NCI-H146 treated with DMSO at 0.1 percent for 48 hours (cell line): Measurements from ENCODE around the gene NPAS3.

Experiments
- DNase-seq: peaks from one replicate; lab custom pipeline; 2025; ENCODE audit not compliant: unreplicated experiment; lab: John Stamatoyannopoulos, UW

NPAS3 gene

GRCh38 chr14:33505266-33505962 is 566.7 kb downstream of the NPAS3 start:
- DNase-seq, result no peak

- no peak for DNase-seq
These were observed 567.3 kb downstream of the NPAS3 start for GRCh38 chr14:33505963-33506329.

DNA sequence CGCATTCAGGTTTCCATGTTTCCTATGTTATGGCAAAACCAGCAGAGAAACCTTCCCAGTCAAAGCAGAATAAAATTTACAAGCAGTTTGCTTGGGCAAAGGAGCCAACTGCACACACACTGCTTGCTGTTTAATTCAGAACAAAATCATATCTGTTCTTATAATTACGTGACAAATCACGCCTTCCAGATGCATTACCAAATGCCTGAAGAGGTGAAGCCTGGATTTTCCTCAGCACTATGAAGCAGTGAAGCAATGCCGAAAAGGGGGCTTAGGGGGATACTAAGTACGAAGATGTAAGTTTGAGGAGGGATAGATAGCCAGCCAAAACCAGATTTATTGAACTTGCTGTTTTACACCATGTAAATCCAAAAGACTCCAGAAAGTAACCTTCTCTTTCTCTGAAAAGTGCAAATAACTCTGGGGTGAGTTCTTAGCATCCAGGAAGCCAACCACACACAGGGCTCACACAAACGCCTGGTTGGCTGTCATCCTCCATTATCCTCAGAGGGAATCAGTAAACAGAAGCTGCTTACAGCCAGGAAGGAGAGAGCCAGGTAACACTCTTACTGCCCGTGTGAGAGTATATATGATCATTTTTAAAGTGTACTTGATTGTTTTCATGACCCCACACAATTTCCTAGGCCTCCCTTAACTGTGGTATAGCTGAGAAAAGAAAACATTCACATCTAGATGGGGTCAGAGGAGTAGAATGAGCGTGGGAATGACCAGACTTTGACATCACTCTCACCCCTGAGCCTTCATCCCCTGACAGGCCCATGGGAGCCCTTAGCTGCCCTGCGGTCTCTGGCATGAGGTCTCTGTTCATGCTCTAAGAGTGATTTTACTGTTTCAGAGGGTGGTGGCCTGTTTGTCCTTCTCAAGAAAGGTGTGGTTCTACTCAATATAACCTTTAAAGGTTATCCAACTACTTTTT is 569.7 kb downstream of the NPAS3 start:
- DNase-seq, result no peak

DNA sequence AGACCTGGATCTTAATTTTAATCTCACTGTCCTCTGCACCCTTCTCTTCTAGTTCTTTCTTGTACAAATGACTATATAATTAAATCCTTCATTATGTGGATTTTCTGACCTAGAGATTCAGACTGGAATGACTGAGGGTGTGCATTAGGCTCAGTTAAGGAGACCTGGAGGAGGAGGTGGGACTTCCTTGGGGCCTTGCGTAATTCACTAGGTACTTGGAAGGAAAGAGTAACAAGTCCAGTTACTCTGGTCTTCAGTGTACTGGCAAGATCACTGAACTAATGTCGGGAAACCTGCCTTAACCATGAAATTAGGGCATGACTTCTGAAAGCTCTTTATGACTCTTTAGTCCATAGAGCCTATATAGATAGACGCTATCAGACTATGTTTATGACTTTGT is 570.8 kb downstream of the NPAS3 start:
- DNase-seq, result no peak

- DNase-seq, result no peak
These were observed 571.4 kb downstream of the NPAS3 start for GRCh38 chr14:33510063-33510481.

- no peak for DNase-seq
These were observed 572.3 kb downstream of the NPAS3 start for GRCh38 chr14:33510991-33511390.

GRCh38 chr14:33511851-33512640 is 573.4 kb downstream of the NPAS3 start:
- DNase-seq, result no peak

- DNase-seq, result no peak
These were observed 576.8 kb downstream of the NPAS3 start for GRCh38 chr14:33515441-33515840.

- no peak for DNase-seq
These were observed 577.2 kb downstream of the NPAS3 start for GRCh38 chr14:33515899-33516298.

- DNase-seq, result no peak
These were observed 578.3 kb downstream of the NPAS3 start for GRCh38 chr14:33516898-33517436.

DNA sequence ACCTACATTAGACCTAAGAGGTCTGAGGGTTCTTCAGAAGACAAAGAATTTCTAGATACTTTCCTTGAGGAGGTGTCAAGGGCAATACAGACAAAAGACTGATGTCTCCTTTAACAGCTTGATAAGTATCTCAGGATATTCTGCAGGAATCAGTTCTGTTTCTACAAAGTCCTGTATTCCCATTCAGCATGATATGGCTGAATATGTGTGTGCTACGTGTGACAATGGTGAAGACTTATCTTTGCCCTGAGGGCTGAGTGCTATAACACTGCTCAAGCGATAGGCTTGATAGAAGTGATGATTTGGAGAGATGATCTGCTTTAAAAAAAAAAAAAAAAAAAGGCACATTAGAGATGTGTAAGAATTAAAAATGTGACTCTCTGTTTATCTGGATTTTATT is 582.5 kb downstream of the NPAS3 start:
- DNase-seq, result no peak

GRCh38 chr14:33524244-33524643 is 585.6 kb downstream of the NPAS3 start:
- DNase-seq, result no peak

DNA sequence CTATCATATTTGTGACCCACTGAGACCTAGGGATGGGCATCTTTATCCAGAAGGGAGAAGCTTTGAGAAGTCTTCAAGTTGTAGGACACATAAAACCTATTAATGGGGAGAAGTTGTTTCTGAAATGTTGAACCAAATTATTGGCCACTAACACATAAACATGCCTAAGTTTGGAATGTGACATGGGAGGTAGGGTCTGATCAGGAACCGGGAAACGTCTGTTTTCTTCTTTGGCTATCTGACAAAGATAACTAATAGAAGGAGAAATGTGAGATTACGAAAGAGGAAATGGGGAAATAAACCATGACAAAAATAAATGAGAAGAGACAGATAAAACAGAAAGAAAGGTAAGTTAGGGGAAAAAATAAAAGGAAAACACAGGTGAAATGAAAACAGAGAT is 586.9 kb downstream of the NPAS3 start:
- DNase-seq, result no peak

DNA sequence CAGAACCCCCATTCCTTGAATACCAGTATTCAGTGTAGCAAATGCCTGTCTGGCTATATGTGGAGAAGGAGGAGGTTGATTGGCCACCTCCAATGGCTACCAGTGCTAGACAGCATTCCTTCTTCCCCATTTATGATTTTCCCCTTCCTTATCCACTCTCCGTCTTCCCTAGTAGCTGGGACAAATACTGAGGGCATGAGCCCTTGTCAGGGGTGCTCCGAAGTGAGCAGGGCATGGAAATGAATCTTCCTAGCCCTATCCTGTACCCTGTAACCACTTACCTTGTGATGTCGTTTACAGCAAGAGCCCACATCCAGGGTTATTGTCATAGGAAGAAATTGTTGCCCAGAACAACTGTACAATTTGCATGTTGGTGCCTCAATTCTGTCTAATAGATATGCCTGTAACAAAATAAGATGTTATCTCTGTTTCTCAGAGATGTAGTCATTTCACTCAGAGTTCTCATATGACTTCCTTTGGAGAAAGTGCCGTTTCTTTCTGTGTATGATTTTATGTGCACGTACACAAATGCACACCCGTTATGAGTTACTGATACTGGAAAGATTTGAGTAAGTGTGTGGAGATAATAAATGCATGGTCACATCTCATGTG is 588.5 kb downstream of the NPAS3 start:
- DNase-seq, result no peak

GRCh38 chr14:33528655-33529054 is 590.0 kb downstream of the NPAS3 start:
- DNase-seq, result no peak

DNA sequence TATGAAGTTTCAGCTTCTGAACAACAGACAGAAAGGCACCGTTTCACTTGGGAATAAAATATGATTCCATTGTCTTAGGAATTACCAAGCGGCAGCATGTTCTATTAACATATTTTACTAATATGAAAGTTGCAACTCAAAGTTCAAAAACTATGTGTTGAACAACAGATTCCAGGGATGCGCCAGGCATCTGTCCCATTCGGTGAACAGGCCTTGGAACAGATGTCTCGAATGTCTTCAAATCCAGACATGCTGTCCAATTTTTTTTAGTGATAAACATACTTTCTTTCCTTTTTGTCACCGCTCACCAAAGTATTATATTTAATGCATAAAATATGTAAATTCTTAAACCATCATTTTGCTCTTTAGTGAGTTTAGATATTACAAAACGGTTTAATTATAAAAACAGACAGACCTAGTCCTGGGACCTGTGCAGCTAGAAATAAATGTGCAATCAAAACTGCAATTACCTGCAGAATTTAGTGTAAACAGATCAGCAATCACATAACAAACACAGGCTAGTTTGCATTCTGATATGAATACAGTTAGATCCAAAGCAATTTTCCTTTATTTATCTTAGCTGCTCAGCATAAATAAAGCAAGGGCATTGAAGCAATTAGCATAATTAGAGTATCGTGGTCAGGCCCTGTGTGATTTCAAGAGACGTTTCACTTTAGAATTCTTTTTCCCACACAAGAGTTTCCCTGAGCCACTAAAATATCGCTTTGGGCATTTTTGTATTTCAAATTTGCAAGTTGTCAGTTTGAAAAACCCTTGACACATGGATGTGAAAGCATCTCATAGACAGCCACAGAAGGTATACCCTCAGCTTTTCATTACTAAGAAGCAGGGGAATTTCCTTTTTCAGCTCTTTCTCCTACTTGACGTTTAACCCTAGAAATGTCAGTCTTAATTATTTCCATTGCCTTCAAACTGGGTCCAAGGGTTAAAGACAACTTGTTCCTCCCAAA is 591.4 kb downstream of the NPAS3 start:
- DNase-seq, result no peak

- no peak for DNase-seq
These were observed 593.9 kb downstream of the NPAS3 start for GRCh38 chr14:33532553-33532952.

- DNase-seq, result no peak
These were observed 595.4 kb downstream of the NPAS3 start for GRCh38 chr14:33534104-33534503.

DNA sequence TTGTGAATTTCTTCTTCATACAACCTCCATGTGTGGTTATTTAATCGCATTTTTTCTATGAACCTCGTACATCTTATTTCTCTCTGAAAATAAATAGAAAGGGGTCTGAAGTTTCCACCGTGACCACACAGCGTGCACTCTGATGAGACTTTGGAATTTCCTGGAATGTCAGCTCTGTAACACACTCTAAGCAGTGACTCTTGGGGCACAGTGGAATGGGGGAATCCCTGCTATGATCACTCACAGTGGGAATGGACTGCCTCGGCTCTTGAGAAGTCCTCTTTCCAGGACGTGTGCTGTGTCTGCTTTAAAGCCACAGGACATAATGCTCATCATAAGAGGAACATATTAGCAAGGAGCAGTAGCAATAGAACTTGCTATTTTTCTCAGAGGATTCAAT is 596.0 kb downstream of the NPAS3 start:
- no peak for DNase-seq

- no peak for DNase-seq
These were observed 601.3 kb downstream of the NPAS3 start for GRCh38 chr14:33539918-33540357.
